GM12878 (cell line): ENCODE data around the gene SHPK. TPM values are rescaled to one million over a fixed set of nuclear protein-coding genes. Genes with fewer than 3 reads are reported as not detected.
A peak's percentile ranks its signal among the peaks of the same experiment; 100 is the strongest.

Source experiments
- CREM ChIP-seq: IDR thresholded peaks from 2 replicates; pipeline ENCODE4 v1.6.1; 2014; ENCODE audit warnings: antibody characterized with exemption, low read depth
- EED ChIP-seq: sonication (generic); IDR thresholded peaks from 2 replicates; pipeline ENCODE4 v1.6.1; 2016; ENCODE audit warnings: antibody characterized with exemption, low read depth
- FOXM1 ChIP-seq: IDR thresholded peaks from 2 replicates; pipeline ENCODE4 v1.6.1; 2012; ENCODE audit warnings: low read depth, mild to moderate bottlenecking, inconsistent platforms, low read length, moderate library complexity
- HDAC6 ChIP-seq: fragments of 200-600 bp; sonication (generic); IDR thresholded peaks from one replicate; pipeline ENCODE4 v1.8.0; 2017; ENCODE audit warnings: antibody characterized with exemption; ENCODE audit not compliant: unreplicated experiment
- IKZF2 ChIP-seq, 2 experiments: fragments of 450-650 bp; IDR thresholded peaks; 2 replicates each; pipeline ENCODE4 v1.6.1; 2017; ENCODE audit warnings: mild to moderate bottlenecking in 2 of 2, moderate library complexity in 2 of 2
- NFXL1 ChIP-seq: fragments of 450-650 bp; IDR thresholded peaks from 2 replicates; pipeline ENCODE4 v1.6.1; 2017; ENCODE audit warnings: antibody characterized with exemption, mild to moderate bottlenecking, borderline replicate concordance
- NFYB ChIP-seq: IDR thresholded peaks from 2 replicates; pipeline ENCODE4 v1.6.1; 2011; ENCODE audit warnings: low read depth, mild to moderate bottlenecking, low read length, improper control_type of control experiment, moderate library complexity; ENCODE audit not compliant: insufficient read depth
- PML ChIP-seq: IDR thresholded peaks from 2 replicates; pipeline ENCODE4 v1.6.1; 2012; ENCODE audit warnings: low read length, inconsistent platforms
- RB1 ChIP-seq: fragments of 450-650 bp; formaldehyde crosslinking; IDR thresholded peaks from 2 replicates; pipeline ENCODE4 v1.6.1; 2017; ENCODE audit warnings: mild to moderate bottlenecking, borderline replicate concordance
- RUNX3 ChIP-seq: IDR thresholded peaks from 2 replicates; pipeline ENCODE4 v1.6.1; 2012; ENCODE audit warnings: low read length, inconsistent platforms
- SMAD5 ChIP-seq: IDR thresholded peaks from 2 replicates; pipeline ENCODE4 v1.6.1; 2016; ENCODE audit warnings: antibody characterized with exemption, low read depth
- SRF ChIP-seq, 2 experiments: IDR thresholded peaks; 2 replicates each; pipeline ENCODE4 v1.6.1; 2011; ENCODE audit warnings: low read depth in 2 of 2, low read length in 2 of 2, mild to moderate bottlenecking in 1 of 2, moderate library complexity in 1 of 2
- TARDBP ChIP-seq: IDR thresholded peaks from 2 replicates; pipeline ENCODE4 v1.6.1; 2016; ENCODE audit warnings: borderline replicate concordance
- TCF7 ChIP-seq: IDR thresholded peaks from 2 replicates; pipeline ENCODE4 v1.6.1; 2014; ENCODE audit warnings: antibody characterized with exemption, borderline replicate concordance
- ZBED1 ChIP-seq: IDR thresholded peaks from 2 replicates; pipeline ENCODE4 v1.6.1; 2016; ENCODE audit warnings: borderline replicate concordance
- ZNF622 ChIP-seq: fragments of 450-650 bp; IDR thresholded peaks from 2 replicates; pipeline ENCODE4 v1.6.1; 2017; ENCODE audit warnings: mild to moderate bottlenecking, inconsistent platforms
- ZSCAN29 ChIP-seq: fragments of 450-650 bp; IDR thresholded peaks from 2 replicates; pipeline ENCODE4 v1.6.1; 2017; ENCODE audit warnings: mild to moderate bottlenecking, moderate library complexity
- polyA plus RNA-seq, 11 experiments: library from polyadenylated mRNA; depleted of rRNA in 4 of 11; unstranded in 6 of 11; stranded (reverse) in 5 of 11; fragments of >200 nt; fragmentation: Nextera tagmentation in 4 of 11; fragmentation: Illumina TruSeq in 1 of 11; extraction: Ambion mirVana in 4 of 11; extraction: Trizol in 1 of 11; gene quantifications; 1 replicate in 1 of 11; 2 replicates in 10 of 11; pipeline versions ENCODE4 v1.2.1 to v1.2.3, GENCODE V29; 2011 to 2016; ENCODE audit warnings: inconsistent platforms in 2 of 11, missing spikeins in 2 of 11, low read depth in 1 of 11
- total RNA-seq, 4 experiments: library from RNA; depleted of rRNA in 3 of 4; stranded (reverse); fragments of >200 nt in 3 of 4; fragmentation: Illumina TruSeq in 1 of 4; extraction: Trizol in 1 of 4; gene quantifications; 2 replicates each; pipeline versions ENCODE4 v1.2.1 to v1.2.3, GENCODE V29; 2013 to 2021
- TF ChIP-seq, protein P1 (sequence below): fragments of 450-650 bp; formaldehyde crosslinking; IDR thresholded peaks from 2 replicates; pipeline ENCODE4 v1.4.0; 2020; ENCODE audit warnings: mild to moderate bottlenecking, moderate library complexity
- TF ChIP-seq, protein P2 (sequence below): fragments of 450-650 bp; IDR thresholded peaks from 2 replicates; pipeline ENCODE4 v1.6.1; 2017; ENCODE audit warnings: mild to moderate bottlenecking, moderate library complexity
- TF ChIP-seq, protein P3 (sequence below): IDR thresholded peaks from 2 replicates; pipeline ENCODE4 v1.6.1; 2011; ENCODE audit warnings: borderline replicate concordance, low read depth, mild to moderate bottlenecking, moderate library complexity, mixed read lengths, low read length; ENCODE audit not compliant: insufficient read depth; ENCODE audit errors: extremely low read length
- TF ChIP-seq, protein P4 (sequence below): IDR thresholded peaks from 2 replicates; pipeline ENCODE4 v1.6.1; 2011; ENCODE audit warnings: mild to moderate bottlenecking, low read depth, low read length, moderate library complexity; ENCODE audit not compliant: insufficient replicate concordance

The SHPK gene
- total and polyA plus RNA-seq, 10 of the 15 experiments (the other 5 are each of a cell fraction or from before 2014, with no cell fraction given): 1.7 to 16.6 (median 12.9) TPM

DNA sequence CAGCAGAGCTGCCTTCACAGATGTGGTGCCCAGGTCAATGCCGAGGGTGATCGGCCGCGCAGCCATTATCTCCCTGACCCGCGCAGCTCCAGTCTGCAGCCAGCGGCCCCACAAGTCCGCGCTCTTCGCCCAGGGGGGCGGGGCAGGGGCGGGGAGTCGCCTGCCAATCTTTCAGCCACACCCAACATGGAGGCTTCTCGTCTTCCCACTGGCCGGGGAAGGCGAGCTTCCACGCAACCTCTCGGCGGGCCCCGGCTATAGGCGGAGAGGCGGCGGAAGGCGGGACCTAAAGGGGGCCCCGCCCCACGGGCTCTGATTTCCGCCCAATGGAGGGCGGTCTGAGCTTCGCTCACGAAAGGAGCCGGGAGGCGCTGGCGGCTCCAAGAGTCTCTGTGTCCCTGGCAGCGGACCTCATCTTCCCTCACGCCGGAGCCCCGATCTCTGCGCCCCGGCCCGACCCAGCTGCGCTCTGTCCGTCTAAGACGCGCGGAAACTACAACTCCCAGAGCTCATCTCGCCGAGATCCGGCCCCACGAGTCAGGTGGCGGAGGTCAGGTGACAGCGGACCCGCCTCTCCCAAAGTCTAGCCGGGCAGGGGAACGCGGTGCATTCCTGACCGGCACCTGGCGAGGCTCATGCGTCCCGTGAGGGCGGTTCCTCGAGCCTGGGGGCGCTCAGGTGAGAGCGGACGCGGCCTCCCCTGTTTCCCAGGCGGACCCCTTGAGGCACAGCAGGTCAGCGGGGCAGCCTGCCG is at the start of gene SHPK, which contains the start of gene CTNS (continued):
- TF ChIP-seq RUNX3 (no peak), ZNF622 (no peak), TCF7 (no peak), RB1 (peak; percentile 24; the same call in 1 of the 2 replicates), SMAD5 (peak; percentile 51; the same call in 1 of the 2 replicates), IKZF2 (IDR thresholded peaks at IDR 0.05) (no peak), ZSCAN29 (no peak), NFXL1 (no peak), EED (no peak; the same call in 1 of the 2 replicates), ZBED1 (no peak), TARDBP (peak; percentile 94), FOXM1 (no peak), SRF (IDR thresholded peaks at IDR 0.05; ENCODE audit: low read depth in 2 of 2, low read length in 2 of 2) (0 out of 4 replicates have a peak, but pooled peaks of 1 of the 2 experiments have one; percentile 27), NFYB (peak; percentile 79), HDAC6 (no peak), PML (no peak), CREM (peak; percentile 84)
- TF ChIP-seq, protein P1, sequence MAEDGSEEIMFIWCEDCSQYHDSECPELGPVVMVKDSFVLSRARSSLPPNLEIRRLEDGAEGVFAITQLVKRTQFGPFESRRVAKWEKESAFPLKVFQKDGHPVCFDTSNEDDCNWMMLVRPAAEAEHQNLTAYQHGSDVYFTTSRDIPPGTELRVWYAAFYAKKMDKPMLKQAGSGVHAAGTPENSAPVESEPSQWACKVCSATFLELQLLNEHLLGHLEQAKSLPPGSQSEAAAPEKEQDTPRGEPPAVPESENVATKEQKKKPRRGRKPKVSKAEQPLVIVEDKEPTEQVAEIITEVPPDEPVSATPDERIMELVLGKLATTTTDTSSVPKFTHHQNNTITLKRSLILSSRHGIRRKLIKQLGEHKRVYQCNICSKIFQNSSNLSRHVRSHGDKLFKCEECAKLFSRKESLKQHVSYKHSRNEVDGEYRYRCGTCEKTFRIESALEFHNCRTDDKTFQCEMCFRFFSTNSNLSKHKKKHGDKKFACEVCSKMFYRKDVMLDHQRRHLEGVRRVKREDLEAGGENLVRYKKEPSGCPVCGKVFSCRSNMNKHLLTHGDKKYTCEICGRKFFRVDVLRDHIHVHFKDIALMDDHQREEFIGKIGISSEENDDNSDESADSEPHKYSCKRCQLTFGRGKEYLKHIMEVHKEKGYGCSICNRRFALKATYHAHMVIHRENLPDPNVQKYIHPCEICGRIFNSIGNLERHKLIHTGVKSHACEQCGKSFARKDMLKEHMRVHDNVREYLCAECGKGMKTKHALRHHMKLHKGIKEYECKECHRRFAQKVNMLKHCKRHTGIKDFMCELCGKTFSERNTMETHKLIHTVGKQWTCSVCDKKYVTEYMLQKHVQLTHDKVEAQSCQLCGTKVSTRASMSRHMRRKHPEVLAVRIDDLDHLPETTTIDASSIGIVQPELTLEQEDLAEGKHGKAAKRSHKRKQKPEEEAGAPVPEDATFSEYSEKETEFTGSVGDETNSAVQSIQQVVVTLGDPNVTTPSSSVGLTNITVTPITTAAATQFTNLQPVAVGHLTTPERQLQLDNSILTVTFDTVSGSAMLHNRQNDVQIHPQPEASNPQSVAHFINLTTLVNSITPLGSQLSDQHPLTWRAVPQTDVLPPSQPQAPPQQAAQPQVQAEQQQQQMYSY (CRISPR knock-in tag): no peak
- TF ChIP-seq, protein P2, sequence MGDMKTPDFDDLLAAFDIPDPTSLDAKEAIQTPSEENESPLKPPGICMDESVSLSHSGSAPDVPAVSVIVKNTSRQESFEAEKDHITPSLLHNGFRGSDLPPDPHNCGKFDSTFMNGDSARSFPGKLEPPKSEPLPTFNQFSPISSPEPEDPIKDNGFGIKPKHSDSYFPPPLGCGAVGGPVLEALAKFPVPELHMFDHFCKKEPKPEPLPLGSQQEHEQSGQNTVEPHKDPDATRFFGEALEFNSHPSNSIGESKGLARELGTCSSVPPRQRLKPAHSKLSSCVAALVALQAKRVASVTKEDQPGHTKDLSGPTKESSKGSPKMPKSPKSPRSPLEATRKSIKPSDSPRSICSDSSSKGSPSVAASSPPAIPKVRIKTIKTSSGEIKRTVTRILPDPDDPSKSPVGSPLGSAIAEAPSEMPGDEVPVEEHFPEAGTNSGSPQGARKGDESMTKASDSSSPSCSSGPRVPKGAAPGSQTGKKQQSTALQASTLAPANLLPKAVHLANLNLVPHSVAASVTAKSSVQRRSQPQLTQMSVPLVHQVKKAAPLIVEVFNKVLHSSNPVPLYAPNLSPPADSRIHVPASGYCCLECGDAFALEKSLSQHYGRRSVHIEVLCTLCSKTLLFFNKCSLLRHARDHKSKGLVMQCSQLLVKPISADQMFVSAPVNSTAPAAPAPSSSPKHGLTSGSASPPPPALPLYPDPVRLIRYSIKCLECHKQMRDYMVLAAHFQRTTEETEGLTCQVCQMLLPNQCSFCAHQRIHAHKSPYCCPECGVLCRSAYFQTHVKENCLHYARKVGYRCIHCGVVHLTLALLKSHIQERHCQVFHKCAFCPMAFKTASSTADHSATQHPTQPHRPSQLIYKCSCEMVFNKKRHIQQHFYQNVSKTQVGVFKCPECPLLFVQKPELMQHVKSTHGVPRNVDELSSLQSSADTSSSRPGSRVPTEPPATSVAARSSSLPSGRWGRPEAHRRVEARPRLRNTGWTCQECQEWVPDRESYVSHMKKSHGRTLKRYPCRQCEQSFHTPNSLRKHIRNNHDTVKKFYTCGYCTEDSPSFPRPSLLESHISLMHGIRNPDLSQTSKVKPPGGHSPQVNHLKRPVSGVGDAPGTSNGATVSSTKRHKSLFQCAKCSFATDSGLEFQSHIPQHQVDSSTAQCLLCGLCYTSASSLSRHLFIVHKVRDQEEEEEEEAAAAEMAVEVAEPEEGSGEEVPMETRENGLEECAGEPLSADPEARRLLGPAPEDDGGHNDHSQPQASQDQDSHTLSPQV: no peak
- TF ChIP-seq, protein P3, sequence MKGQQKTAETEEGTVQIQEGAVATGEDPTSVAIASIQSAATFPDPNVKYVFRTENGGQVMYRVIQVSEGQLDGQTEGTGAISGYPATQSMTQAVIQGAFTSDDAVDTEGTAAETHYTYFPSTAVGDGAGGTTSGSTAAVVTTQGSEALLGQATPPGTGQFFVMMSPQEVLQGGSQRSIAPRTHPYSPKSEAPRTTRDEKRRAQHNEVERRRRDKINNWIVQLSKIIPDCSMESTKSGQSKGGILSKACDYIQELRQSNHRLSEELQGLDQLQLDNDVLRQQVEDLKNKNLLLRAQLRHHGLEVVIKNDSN: peak; percentile 99
- TF ChIP-seq, protein P4, sequence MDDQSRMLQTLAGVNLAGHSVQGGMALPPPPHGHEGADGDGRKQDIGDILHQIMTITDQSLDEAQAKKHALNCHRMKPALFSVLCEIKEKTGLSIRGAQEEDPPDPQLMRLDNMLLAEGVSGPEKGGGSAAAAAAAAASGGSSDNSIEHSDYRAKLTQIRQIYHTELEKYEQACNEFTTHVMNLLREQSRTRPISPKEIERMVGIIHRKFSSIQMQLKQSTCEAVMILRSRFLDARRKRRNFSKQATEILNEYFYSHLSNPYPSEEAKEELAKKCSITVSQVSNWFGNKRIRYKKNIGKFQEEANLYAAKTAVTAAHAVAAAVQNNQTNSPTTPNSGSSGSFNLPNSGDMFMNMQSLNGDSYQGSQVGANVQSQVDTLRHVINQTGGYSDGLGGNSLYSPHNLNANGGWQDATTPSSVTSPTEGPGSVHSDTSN: peak; percentile 93
